HEK293 (cell line): Measurements from ENCODE around the gene SLC35F3.

Experiments used
- CTCF ChIA-PET: fragments of 350-600 bp; formaldehyde crosslinking; extraction: SDS; loops from one replicate; lab custom pipeline; 2021; ENCODE audit warnings: antibody characterized with exemption; lab: Yijun Ruan, JAX
- POLR2A ChIA-PET: fragments of 300-600 bp; formaldehyde crosslinking; extraction: SDS; loops from one replicate; lab custom pipeline; 2020; ENCODE audit warnings: antibody characterized with exemption, inconsistent platforms; lab: Yijun Ruan, JAX
- H3K27ac ChIP-seq: fragments of 200-500 bp; sonication (Bioruptor generic); 2 replicates; pipeline ENCODE4 v1.5.1; 2014; ENCODE audit warnings: low read depth, low read length, control low read depth, inconsistent platforms; ENCODE audit errors: extremely low read depth
- H3K36me3 ChIP-seq, 2 experiments: fragments of 200-500 bp in 1 of 2; sonication (Bioruptor generic) in 1 of 2; 1 replicate in 1 of 2; 2 replicates in 1 of 2; pipeline ENCODE4 v1.5.1; 2014 to 2017; ENCODE audit warnings: inconsistent platforms in 2 of 2, low read length in 2 of 2; ENCODE audit not compliant: control insufficient read depth in 2 of 2, insufficient read depth in 1 of 2
- H3K4me1 ChIP-seq: fragments of 200-500 bp; sonication (Bioruptor generic); 2 replicates; pipeline ENCODE4 v1.5.1; 2014; ENCODE audit warnings: mild to moderate bottlenecking, low read length, inconsistent platforms; ENCODE audit not compliant: control insufficient read depth, insufficient read depth
- H3K4me3 ChIP-seq: 2 replicates; pipeline ENCODE4 v1.5.1; 2011; ENCODE audit warnings: low read depth, mild to moderate bottlenecking, control low read depth, low read length, moderate library complexity
- H3K9me3 ChIP-seq: fragments of 200-500 bp; sonication (Bioruptor generic); 2 replicates; pipeline ENCODE4 v1.5.1; 2014; ENCODE audit warnings: low read depth, low read length, inconsistent platforms; ENCODE audit not compliant: control insufficient read depth, insufficient read depth
- HOXD13 ChIP-seq: sonication (generic); formaldehyde crosslinking; IDR thresholded peaks from 2 replicates; pipeline ENCODE4 v1.8.0; 2022; ENCODE audit warnings: missing genetic modification reagents, borderline replicate concordance
- SP2 ChIP-seq: fragments of 450-650 bp; formaldehyde crosslinking; IDR thresholded peaks from 2 replicates; pipeline ENCODE4 v1.5.1; 2016; ENCODE audit warnings: missing biosample characterization, missing genetic modification characterization
- ZBTB1 ChIP-seq: fragments of 450-650 bp; formaldehyde crosslinking; IDR thresholded peaks from 2 replicates; pipeline ENCODE4 v1.5.1; 2016; ENCODE audit warnings: missing biosample characterization, missing genetic modification characterization
- ZBTB8A ChIP-seq: fragments of 450-650 bp; formaldehyde crosslinking; IDR thresholded peaks from 2 replicates; pipeline ENCODE4 v1.5.1; 2016; ENCODE audit warnings: missing biosample characterization, missing genetic modification characterization
- ZFP3 ChIP-seq: fragments of 450-650 bp; formaldehyde crosslinking; IDR thresholded peaks from 2 replicates; pipeline ENCODE4 v1.5.1; 2016; ENCODE audit warnings: low read depth, missing biosample characterization, missing genetic modification characterization
- ZNF184 ChIP-seq: fragments of 450-650 bp; IDR thresholded peaks from 2 replicates; pipeline ENCODE4 v1.5.1; 2018; ENCODE audit warnings: missing biosample characterization, mild to moderate bottlenecking, missing genetic modification characterization
- ZNF214 ChIP-seq: fragments of 450-650 bp; formaldehyde crosslinking; IDR thresholded peaks from 2 replicates; pipeline ENCODE4 v1.5.1; 2017; ENCODE audit warnings: missing biosample characterization, mild to moderate bottlenecking, missing genetic modification characterization, borderline replicate concordance
- ZNF24 ChIP-seq: fragments of 450-650 bp; formaldehyde crosslinking; IDR thresholded peaks from 2 replicates; pipeline ENCODE4 v1.5.1; 2016; ENCODE audit warnings: missing biosample characterization, missing genetic modification characterization
- ZNF248 ChIP-seq: fragments of 450-650 bp; formaldehyde crosslinking; IDR thresholded peaks from 2 replicates; pipeline ENCODE4 v1.5.1; 2017; ENCODE audit warnings: missing biosample characterization, missing genetic modification characterization
- ZNF292 ChIP-seq: fragments of 450-650 bp; formaldehyde crosslinking; IDR thresholded peaks from 2 replicates; pipeline ENCODE4 v1.5.1; 2016; ENCODE audit warnings: low read depth, missing biosample characterization, missing genetic modification characterization, borderline replicate concordance
- ZNF37A ChIP-seq: fragments of 450-650 bp; IDR thresholded peaks from 2 replicates; pipeline ENCODE4 v1.5.1; 2018; ENCODE audit warnings: missing biosample characterization, missing genetic modification characterization
- ZNF548 ChIP-seq: fragments of 450-650 bp; formaldehyde crosslinking; IDR thresholded peaks from 2 replicates; pipeline ENCODE4 v1.5.1; 2016; ENCODE audit warnings: missing biosample characterization, missing genetic modification characterization
- ZNF561 ChIP-seq: fragments of 450-650 bp; IDR thresholded peaks from 2 replicates; pipeline ENCODE4 v1.5.1; 2018; ENCODE audit warnings: missing biosample characterization, missing genetic modification characterization, borderline replicate concordance
- ZNF707 ChIP-seq: fragments of 450-650 bp; formaldehyde crosslinking; IDR thresholded peaks from 2 replicates; pipeline ENCODE4 v1.5.1; 2016; ENCODE audit warnings: missing biosample characterization, missing genetic modification characterization
- ZNF747 ChIP-seq: fragments of 450-650 bp; formaldehyde crosslinking; IDR thresholded peaks from 2 replicates; pipeline ENCODE4 v1.5.1; 2016; ENCODE audit warnings: missing biosample characterization, missing genetic modification characterization
- ZNF792 ChIP-seq: fragments of 450-650 bp; formaldehyde crosslinking; IDR thresholded peaks from 2 replicates; pipeline ENCODE4 v1.5.1; 2016; ENCODE audit warnings: missing biosample characterization, missing genetic modification characterization
- ZSCAN16 ChIP-seq: fragments of 450-650 bp; formaldehyde crosslinking; IDR thresholded peaks from 2 replicates; pipeline ENCODE4 v1.5.1; 2016; ENCODE audit warnings: missing biosample characterization, missing genetic modification characterization
- ZSCAN30 ChIP-seq: fragments of 450-650 bp; IDR thresholded peaks from 2 replicates; pipeline ENCODE4 v1.5.1; 2018; ENCODE audit warnings: missing biosample characterization, mild to moderate bottlenecking, missing genetic modification characterization, moderate library complexity
- ZXDB ChIP-seq: fragments of 450-650 bp; formaldehyde crosslinking; IDR thresholded peaks from 2 replicates; pipeline ENCODE4 v1.5.1; 2016; ENCODE audit warnings: missing biosample characterization, missing genetic modification characterization
- TF ChIP-seq, protein P1 (sequence below): sonication (generic); formaldehyde crosslinking; IDR thresholded peaks from 2 replicates; pipeline ENCODE4 v1.8.1; 2022; ENCODE audit warnings: mild to moderate bottlenecking, moderate library complexity, missing genetic modification reagents
- TF ChIP-seq, protein P2 (sequence below): fragments of 450-650 bp; formaldehyde crosslinking; conservative IDR thresholded peaks from 2 replicates; pipeline ENCODE4 v1.5.1; 2016; ENCODE audit warnings: low read depth, missing biosample characterization, missing genetic modification characterization

The SLC35F3 gene

DNA sequence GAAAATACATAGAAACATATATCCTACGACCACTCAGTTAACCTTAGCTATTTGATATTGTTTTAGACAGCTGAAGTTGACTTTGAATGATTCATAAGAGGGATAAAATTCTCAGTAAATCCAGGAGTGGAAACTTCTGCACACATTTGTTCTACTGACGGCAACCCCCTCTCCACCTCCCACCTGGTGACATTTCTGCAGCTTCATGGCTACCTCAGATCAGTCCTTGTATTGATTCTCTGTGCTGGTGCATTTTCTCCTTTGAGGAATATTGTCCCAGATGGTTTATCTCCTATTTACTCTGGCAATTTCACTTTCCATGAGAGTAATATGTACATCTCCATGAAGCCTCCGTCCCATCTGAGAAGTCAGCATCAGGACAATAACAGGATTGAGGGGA lies 411.1 kb downstream of the SLC35F3 start:
- TF ChIP-seq ZNF747 (no peak), ZNF214 (tag by site-specific recombination) (no peak), ZFP3 (no peak), ZNF248 (no peak), ZNF24 (tag by site-specific recombination) (no peak)
- ChIA-PET CTCF (interaction anchor here (1.0 to 2.0 kb wide), 3 partner anchors 11 to 203 kb away, joined by 4 to 16 read pairs (median 4); no protein-coding TSS in a partner anchor), POLR2A (no interaction called here)
- Histone ChIP-seq H3K4me1 (no peaks in the 10 kb centered on the region), H3K9me3 (no peaks in the 10 kb centered on the region), H3K36me3 (no peaks in the 10 kb centered on the region), H3K4me3 (no peak overlapping the region), H3K27ac (no peak overlapping the region)

DNA sequence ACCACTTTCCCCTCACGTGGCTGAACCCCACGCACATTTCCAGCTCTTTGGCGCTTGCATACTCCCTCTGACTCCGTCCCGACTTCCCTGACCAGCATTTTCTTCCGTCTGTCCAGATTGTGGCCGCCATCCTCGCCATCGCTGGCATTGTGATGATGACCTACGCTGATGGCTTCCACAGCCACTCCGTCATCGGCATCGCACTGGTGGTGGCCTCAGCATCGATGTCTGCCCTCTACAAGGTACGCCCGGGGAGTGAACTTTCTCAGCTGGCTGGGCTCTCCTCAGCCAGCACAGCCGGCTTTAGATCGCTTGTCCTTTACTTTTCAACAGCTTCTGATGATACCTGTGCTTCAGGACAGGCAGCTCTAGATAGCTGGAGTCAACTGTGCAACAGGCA lies 412.0 kb downstream of the SLC35F3 start:
- Histone ChIP-seq H3K9me3 (no peaks in the 10 kb centered on the region), H3K36me3 (no peaks in the 10 kb centered on the region), H3K27ac (no peak overlapping the region), H3K4me3 (no peak overlapping the region), H3K4me1 (no peaks in the 10 kb centered on the region)
- CTCF ChIA-PET, result interaction anchor here (0.7 to 2.0 kb wide), 5 partner anchors 10 to 202 kb away, joined by 3 to 16 read pairs (median 4); no protein-coding TSS in a partner anchor
- TF ChIP-seq ZXDB, result no peak
- TF ChIP-seq ZNF707 (tag by site-specific recombination), result no peak
- no peak for TF ChIP-seq HOXD13 (CRISPR knock-in tag)
- no peak for TF ChIP-seq ZNF548 (tag by site-specific recombination)
- TF ChIP-seq ZBTB8A, result no peak
- no peak for TF ChIP-seq ZNF792 (tag by site-specific recombination)
- TF ChIP-seq ZNF561 (tag by site-specific recombination), result no peak
- no peak for TF ChIP-seq ZNF37A (tag by site-specific recombination)
- TF ChIP-seq ZBTB1 (tag by site-specific recombination), result no peak
- TF ChIP-seq ZSCAN30 (tag by site-specific recombination), result no peak
- TF ChIP-seq, protein P1, sequence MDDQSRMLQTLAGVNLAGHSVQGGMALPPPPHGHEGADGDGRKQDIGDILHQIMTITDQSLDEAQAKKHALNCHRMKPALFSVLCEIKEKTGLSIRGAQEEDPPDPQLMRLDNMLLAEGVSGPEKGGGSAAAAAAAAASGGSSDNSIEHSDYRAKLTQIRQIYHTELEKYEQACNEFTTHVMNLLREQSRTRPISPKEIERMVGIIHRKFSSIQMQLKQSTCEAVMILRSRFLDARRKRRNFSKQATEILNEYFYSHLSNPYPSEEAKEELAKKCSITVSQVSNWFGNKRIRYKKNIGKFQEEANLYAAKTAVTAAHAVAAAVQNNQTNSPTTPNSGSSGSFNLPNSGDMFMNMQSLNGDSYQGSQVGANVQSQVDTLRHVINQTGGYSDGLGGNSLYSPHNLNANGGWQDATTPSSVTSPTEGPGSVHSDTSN (CRISPR knock-in tag), result no peak
- no peak for TF ChIP-seq ZNF184 (tag by site-specific recombination)
- TF ChIP-seq ZNF292, result no peak
- POLR2A ChIA-PET, result interaction anchor here (0.6 kb wide), 1 partner anchor 48 kb away, joined by 3 read pairs; no protein-coding TSS in a partner anchor

DNA sequence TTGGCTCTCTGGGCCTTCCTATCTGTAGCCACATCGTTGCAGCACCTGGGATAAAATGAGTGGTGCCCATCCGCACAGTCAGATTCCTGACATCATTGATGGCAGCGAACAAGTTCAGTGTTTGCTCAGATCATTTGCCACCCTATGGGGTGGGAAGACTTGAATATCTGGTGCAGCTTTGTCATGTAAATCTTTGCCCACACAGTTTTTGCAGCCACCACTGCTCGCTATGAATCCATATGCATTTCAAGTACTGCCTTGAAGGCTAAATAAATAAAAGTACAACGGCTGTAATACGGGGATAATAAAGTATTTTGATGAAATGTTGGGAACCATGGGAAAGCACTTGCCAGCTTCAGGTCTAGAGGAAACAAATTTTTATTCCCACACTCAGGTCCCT lies 412.5 kb downstream of the SLC35F3 start:
- Histone ChIP-seq H3K27ac (no peak overlapping the region), H3K4me1 (no peaks in the 10 kb centered on the region), H3K9me3 (no peaks in the 10 kb centered on the region), H3K36me3 (no peaks in the 10 kb centered on the region), H3K4me3 (no peak overlapping the region)
- ChIA-PET POLR2A (interaction anchor here (0.6 kb wide), 1 partner anchor 47 kb away, joined by 3 read pairs; no protein-coding TSS in a partner anchor), CTCF (interaction anchor here (0.5 to 2.0 kb wide), 7 partner anchors 9 to 1466 kb away, joined by 3 to 16 read pairs (median 3); no protein-coding TSS in a partner anchor)
- no peak for TF ChIP-seq ZNF184 (tag by site-specific recombination)
- TF ChIP-seq ZSCAN16 (tag by site-specific recombination), result no peak
- no peak for TF ChIP-seq SP2 (tag by site-specific recombination)
- TF ChIP-seq, protein P2, sequence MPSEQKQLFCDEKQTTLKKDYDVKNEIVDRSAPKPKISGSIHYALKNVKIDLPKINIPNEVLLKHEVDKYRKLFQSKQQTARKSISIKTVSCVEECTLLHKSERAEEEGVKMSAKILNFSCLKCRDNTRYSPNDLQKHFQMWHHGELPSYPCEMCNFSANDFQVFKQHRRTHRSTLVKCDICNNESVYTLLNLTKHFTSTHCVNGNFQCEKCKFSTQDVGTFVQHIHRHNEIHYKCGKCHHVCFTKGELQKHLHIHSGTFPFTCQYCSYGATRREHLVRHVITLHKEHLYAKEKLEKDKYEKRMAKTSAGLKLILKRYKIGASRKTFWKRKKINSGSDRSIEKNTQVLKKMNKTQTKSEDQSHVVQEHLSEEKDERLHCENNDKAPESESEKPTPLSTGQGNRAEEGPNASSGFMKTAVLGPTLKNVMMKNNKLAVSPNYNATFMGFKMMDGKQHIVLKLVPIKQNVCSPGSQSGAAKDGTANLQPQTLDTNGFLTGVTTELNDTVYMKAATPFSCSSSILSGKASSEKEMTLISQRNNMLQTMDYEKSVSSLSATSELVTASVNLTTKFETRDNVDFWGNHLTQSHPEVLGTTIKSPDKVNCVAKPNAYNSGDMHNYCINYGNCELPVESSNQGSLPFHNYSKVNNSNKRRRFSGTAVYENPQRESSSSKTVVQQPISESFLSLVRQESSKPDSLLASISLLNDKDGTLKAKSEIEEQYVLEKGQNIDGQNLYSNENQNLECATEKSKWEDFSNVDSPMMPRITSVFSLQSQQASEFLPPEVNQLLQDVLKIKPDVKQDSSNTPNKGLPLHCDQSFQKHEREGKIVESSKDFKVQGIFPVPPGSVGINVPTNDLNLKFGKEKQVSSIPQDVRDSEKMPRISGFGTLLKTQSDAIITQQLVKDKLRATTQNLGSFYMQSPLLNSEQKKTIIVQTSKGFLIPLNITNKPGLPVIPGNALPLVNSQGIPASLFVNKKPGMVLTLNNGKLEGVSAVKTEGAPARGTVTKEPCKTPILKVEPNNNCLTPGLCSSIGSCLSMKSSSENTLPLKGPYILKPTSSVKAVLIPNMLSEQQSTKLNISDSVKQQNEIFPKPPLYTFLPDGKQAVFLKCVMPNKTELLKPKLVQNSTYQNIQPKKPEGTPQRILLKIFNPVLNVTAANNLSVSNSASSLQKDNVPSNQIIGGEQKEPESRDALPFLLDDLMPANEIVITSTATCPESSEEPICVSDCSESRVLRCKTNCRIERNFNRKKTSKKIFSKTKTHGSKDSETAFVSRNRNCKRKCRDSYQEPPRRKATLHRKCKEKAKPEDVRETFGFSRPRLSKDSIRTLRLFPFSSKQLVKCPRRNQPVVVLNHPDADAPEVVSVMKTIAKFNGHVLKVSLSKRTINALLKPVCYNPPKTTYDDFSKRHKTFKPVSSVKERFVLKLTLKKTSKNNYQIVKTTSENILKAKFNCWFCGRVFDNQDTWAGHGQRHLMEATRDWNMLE (tag by site-specific recombination), result no peak
